OCI-LY7 (cell line): ENCODE measurements around the gene BCAR3. TPM values are rescaled to one million over a fixed set of nuclear protein-coding genes. Genes with fewer than 3 reads are reported as not detected.
"Not testable (repeated sequence)": the region's sequence is repeated elsewhere in the genome, so short reads cannot be mapped to it uniquely, and the experiment has no call there.

Experiments used
- BruUV-seq: library from RNA; stranded (reverse); fragments of 400-500 nt; replicated peaks from 2 replicates; lab custom pipeline; 2021; lab: Mats Ljungman, UMichigan
- CTCF ChIA-PET: fragments of 300-600 bp; sonication (Branson Sonifier 250); formaldehyde crosslinking; loops from one replicate; lab custom pipeline; 2022; ENCODE audit warnings: antibody characterized with exemption; ENCODE audit not compliant: unreplicated experiment; lab: Charles Lee
- POLR2A ChIA-PET: fragments of 300-600 bp; sonication (Branson Sonifier 250); formaldehyde crosslinking; loops from one replicate; lab custom pipeline; 2022; ENCODE audit warnings: antibody characterized with exemption; lab: Charles Lee
- DNase-seq: peaks from one replicate; pipeline ENCODE4 v3.0.0-alpha.2; 2015; ENCODE audit warnings: low spot score
- H2AFZ ChIP-seq: fragments of 200-600 bp; sonication (generic), shearing (Covaris generic); 2 replicates; pipeline ENCODE4 v1.6.1; 2014; ENCODE audit warnings: mild to moderate bottlenecking, antibody characterized with exemption, low read length, moderate library complexity
- H3K27ac ChIP-seq: fragments of 200-600 bp; sonication (generic); 2 replicates; pipeline ENCODE4 v1.5.1; 2014; ENCODE audit warnings: mixed run types, low read depth, mild to moderate bottlenecking, moderate library complexity, low read length, inconsistent platforms; ENCODE audit not compliant: poor library complexity, severe bottlenecking
- H3K36me3 ChIP-seq: fragments of 200-600 bp; sonication (generic); 2 replicates; pipeline ENCODE4 v1.6.1; 2014; ENCODE audit warnings: mild to moderate bottlenecking, antibody characterized with exemption, low read length, moderate library complexity, mixed read lengths; ENCODE audit not compliant: insufficient read depth
- H3K4me1 ChIP-seq: fragments of 200-600 bp; sonication (generic); 2 replicates; pipeline ENCODE4 v1.5.1; 2014; ENCODE audit warnings: mild to moderate bottlenecking, low read length; ENCODE audit not compliant: insufficient read depth, poor library complexity, severe bottlenecking
- H3K4me2 ChIP-seq: fragments of 200-600 bp; sonication (generic); 2 replicates; pipeline ENCODE4 v1.6.1; 2014; ENCODE audit warnings: mild to moderate bottlenecking, low read length
- H3K4me3 ChIP-seq: fragments of 200-600 bp; sonication (generic); 2 replicates; pipeline ENCODE4 v1.5.1; 2014; ENCODE audit warnings: mild to moderate bottlenecking, low read depth, low read length; ENCODE audit not compliant: poor library complexity, severe bottlenecking
- H3K79me2 ChIP-seq: fragments of 200-600 bp; sonication (generic); 2 replicates; pipeline ENCODE4 v1.6.1; 2016; ENCODE audit warnings: low read depth, mild to moderate bottlenecking, low read length, moderate library complexity, mixed read lengths; ENCODE audit not compliant: insufficient read depth
- H3K9me2 ChIP-seq: fragments of 200-600 bp; sonication (generic); 2 replicates; pipeline ENCODE4 v1.6.1; 2016; ENCODE audit warnings: mild to moderate bottlenecking, low read length, mixed read lengths; ENCODE audit not compliant: insufficient read depth
- H3K9me3 ChIP-seq: fragments of 200-600 bp; sonication (generic); 2 replicates; pipeline ENCODE4 v1.6.1; 2014; ENCODE audit warnings: mild to moderate bottlenecking, mixed run types, low read length, mixed read lengths
- H4K20me1 ChIP-seq: fragments of 200-600 bp; sonication (generic); 2 replicates; pipeline ENCODE4 v1.6.1; 2014; ENCODE audit warnings: mild to moderate bottlenecking, antibody characterized with exemption, low read length, moderate library complexity, mixed read lengths; ENCODE audit not compliant: insufficient read depth
- CTCF ChIP-seq: fragments of 200-600 bp; sonication (generic); conservative IDR thresholded peaks from 2 replicates; pipeline ENCODE4 v1.5.1; 2014; ENCODE audit warnings: mild to moderate bottlenecking, antibody characterized with exemption, low read length, moderate library complexity, mixed read lengths
- EZH2phosphoT487 ChIP-seq: fragments of 200-600 bp; sonication (generic); IDR thresholded peaks from 2 replicates; pipeline ENCODE4 v1.6.1; 2018; ENCODE audit warnings: low read depth, borderline replicate concordance, mild to moderate bottlenecking, mixed run types, antibody characterized with exemption, low read length, moderate library complexity, mixed read lengths
- intact Hi-C: fragments of 100-400 bp; cut with micrococcal nuclease; formaldehyde crosslinking; loops from one replicate; pipeline ENCODE4 v1.10.0; 2022; ENCODE audit not compliant: unreplicated experiment
- total RNA-seq, 2 experiments: library from RNA; depleted of rRNA in 1 of 2; stranded (reverse); fragments of >200 nt in 1 of 2; shearing (Covaris generic) in 1 of 2; gene quantifications; 2 replicates each; pipeline ENCODE4 v1.2.3, GENCODE V29; 2014 to 2022

BCAR3 gene
- total RNA-seq, 2 experiments from 2014 or later = 16.3 to 24.2 TPM

GRCh38 chr1:93653656-93654055 lies 28.0 kb downstream of the BCAR3 start:
- no peak overlapping the region for H3K27ac ChIP-seq
- POLR2A ChIA-PET = interaction anchor here (0.7 to 0.9 kb wide), 2 partner anchors 9 to 100 kb away, joined by 3 read pairs; no protein-coding TSS in a partner anchor
- CTCF ChIA-PET = no interaction called here
- H3K4me1 ChIP-seq = no peaks in the 10 kb centered on the region
- no peak for DNase-seq
- no peak overlapping the region for H3K4me3 ChIP-seq
- H3K36me3 ChIP-seq = peaks cover 52% of the 10 kb centered on the region
- H2AFZ ChIP-seq = no peak overlapping the region
- TF ChIP-seq CTCF (no peak), EZH2phosphoT487 (no peak)
- intact Hi-C loops = no loop called here
- no peaks in the 10 kb centered on the region for H3K9me2 ChIP-seq
- no TSS peak for BruUV-seq
- H3K9me3 ChIP-seq = no peaks in the 10 kb centered on the region
- no peak overlapping the region for H3K4me2 ChIP-seq
- H4K20me1 ChIP-seq = no peaks in the 10 kb centered on the region
- H3K79me2 ChIP-seq = peaks cover 6% of the 10 kb centered on the region; the same call in 1 of the 2 replicates

DNA sequence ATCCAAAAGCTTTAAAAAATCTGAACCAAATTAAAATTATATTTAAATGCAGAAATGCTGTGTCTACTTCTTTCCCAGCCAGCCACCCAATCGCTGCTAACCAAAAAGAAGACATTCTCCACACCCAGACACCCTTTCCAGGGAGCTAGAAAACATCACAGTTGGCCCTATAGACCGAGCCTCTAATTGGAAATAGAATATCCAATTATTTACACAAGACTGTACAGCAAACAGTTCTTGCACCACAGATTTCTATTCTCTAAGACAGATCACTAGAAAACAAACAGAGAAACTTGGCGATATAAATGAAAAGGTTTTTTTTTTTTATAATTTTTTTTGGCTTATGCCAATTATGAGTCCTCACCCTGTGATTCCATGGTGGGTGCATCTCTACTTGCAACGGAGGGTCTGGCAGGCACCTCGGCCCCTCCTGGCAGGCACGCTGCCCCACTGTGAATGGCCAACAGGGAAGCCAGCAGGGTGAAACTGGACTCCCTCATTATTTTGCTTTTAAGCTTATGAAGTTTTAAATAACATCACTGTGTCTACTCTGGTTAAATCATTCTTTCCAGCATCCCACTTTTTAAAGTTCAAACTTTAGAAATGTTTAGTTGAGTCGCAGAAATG lies 29.2 kb downstream of the BCAR3 start:
- no TSS peak for BruUV-seq
- CTCF ChIA-PET = no interaction called here
- no peaks in the 10 kb centered on the region for H3K4me1 ChIP-seq
- intact Hi-C loops = no loop called here
- H4K20me1 ChIP-seq = no peaks in the 10 kb centered on the region
- no peak for DNase-seq
- peaks cover 44% of the 10 kb centered on the region for H3K36me3 ChIP-seq
- no peak overlapping the region for H3K4me3 ChIP-seq
- H3K9me3 ChIP-seq = no peaks in the 10 kb centered on the region
- POLR2A ChIA-PET = no interaction called here
- no peak overlapping the region for H2AFZ ChIP-seq
- H3K4me2 ChIP-seq = no peak overlapping the region
- TF ChIP-seq EZH2phosphoT487 = no peak
- no peak for TF ChIP-seq CTCF
- H3K79me2 ChIP-seq = peaks cover 4% of the 10 kb centered on the region; the same call in 1 of the 2 replicates
- no peaks in the 10 kb centered on the region for H3K9me2 ChIP-seq
- H3K27ac ChIP-seq = no peak overlapping the region

DNA sequence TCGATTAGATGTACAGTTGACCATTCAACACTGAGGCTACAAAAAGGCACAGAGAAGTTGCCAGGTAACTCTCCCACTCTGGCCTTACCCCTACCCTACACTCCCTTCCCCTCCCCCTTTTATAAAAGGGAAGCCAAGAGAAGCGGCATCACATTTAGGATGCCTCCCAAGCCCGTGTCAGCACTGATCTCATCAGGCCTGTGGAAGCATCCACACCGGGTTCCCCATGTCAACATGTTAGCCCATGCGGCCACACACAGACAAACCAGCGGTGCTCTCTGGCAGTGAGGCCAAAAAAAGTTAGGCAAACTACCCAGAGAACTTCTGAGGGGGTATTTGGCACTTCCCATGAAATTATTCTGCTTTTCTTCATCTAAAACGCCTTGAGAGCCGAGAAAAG lies 29.9 kb downstream of the BCAR3 start:
- H3K36me3 ChIP-seq = peaks cover 37% of the 10 kb centered on the region
- H3K9me2 ChIP-seq = no peaks in the 10 kb centered on the region
- TF ChIP-seq EZH2phosphoT487 (no peak), CTCF (no peak)
- CTCF ChIA-PET = no interaction called here
- no TSS peak for BruUV-seq
- H3K4me2 ChIP-seq = no peak overlapping the region
- intact Hi-C loops = no loop called here
- no peak overlapping the region for H2AFZ ChIP-seq
- H4K20me1 ChIP-seq = no peaks in the 10 kb centered on the region
- no peak overlapping the region for H3K27ac ChIP-seq
- H3K79me2 ChIP-seq = no peaks in the 10 kb centered on the region
- POLR2A ChIA-PET = no interaction called here
- DNase-seq = no peak
- no peaks in the 10 kb centered on the region for H3K9me3 ChIP-seq
- no peaks in the 10 kb centered on the region for H3K4me1 ChIP-seq
- H3K4me3 ChIP-seq = no peak overlapping the region

GRCh38 chr1:93650159-93650558 lies 31.5 kb downstream of the BCAR3 start:
- intact Hi-C loops = not testable (repeated sequence)

More at GRCh38 chr1:93650159-93650558, 31.5 kb downstream of the BCAR3 start:
- H2AFZ ChIP-seq, H3K27ac ChIP-seq, H3K79me2 ChIP-seq, H3K4me3 ChIP-seq, H4K20me1 ChIP-seq, H3K9me2 ChIP-seq, DNase-seq, CTCF ChIA-PET, H3K4me1 ChIP-seq, H3K4me2 ChIP-seq, H3K9me3 ChIP-seq, BruUV-seq: not testable (repeated sequence)
- H3K36me3 ChIP-seq = peaks cover 29% of the 10 kb centered on the region
- POLR2A ChIA-PET = interaction anchor here (0.6 kb wide), 1 partner anchor 11 kb away, joined by 6 read pairs; no protein-coding TSS in a partner anchor
